ENCODE data around the gene LYPLAL1. TPM values are rescaled to one million over a fixed set of nuclear protein-coding genes. Genes with fewer than 3 reads are reported as not detected.

The LYPLAL1 gene
- total RNA-seq, 1 experiment from 2014 or later, result 21.3 TPM

DNA sequence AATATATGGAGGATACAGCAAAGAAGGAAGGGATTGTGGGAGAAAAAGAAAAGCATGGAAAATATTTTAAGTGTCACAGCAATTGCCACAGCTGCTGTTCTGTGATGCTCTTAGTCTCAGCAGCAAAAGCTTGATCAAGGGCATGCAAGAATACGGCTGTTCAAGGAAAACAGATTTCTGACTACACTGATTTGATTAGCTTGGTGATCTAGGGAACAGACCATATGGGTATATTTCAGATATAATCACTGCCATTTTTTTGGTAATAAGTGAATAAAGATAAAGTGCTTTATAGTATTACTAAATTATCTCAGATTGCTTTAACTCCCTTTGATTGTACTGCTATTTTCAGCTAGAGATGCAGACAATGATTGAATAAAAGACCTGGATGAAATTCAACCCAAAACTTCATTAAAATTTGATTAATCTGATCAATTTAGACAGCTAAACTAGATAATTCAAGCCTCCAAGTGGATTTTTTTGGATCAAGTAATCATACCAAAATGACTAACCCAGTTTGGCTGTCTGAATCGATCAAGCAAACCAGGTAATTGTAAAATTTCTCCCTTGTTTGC is 33.3 kb upstream of the LYPLAL1 start:
- no peak overlapping the region for H3K9ac ChIP-seq (ENCODE audit: low read length)
- no peaks in the 10 kb centered on the region for H4K20me1 ChIP-seq (ENCODE audit: low read length)
- intact Hi-C loops (cut with micrococcal nuclease), result no loop called here
- H3K9me3 ChIP-seq (ENCODE audit: low read length), result no peaks in the 10 kb centered on the region
- H3K27ac ChIP-seq (ENCODE audit: low read length), result no peak overlapping the region
- H3K4me1 ChIP-seq (ENCODE audit: insufficient read depth, low read length), result peaks cover 10% of the 10 kb centered on the region
- H2AFZ ChIP-seq (ENCODE audit: low read length), result no peak overlapping the region
- no peaks in the 10 kb centered on the region for H3K36me3 ChIP-seq (ENCODE audit: low read depth, low read length)
- no peaks in the 10 kb centered on the region for H3K9me2 ChIP-seq (replicated peaks; ENCODE audit: low read length)
- DNase-seq, result no peak
- no peak overlapping the region for H3K4me2 ChIP-seq (ENCODE audit: low read length)
- H3K4me3 ChIP-seq (ENCODE audit: low read length), result no peak overlapping the region
- TF ChIP-seq EZH2phosphoT487 (IDR thresholded peaks at IDR 0.05; ENCODE audit: borderline replicate concordance, low read length) (no peak), EZH2 (IDR thresholded peaks at IDR 0.05; ENCODE audit: low read length, unreplicated experiment) (no peak)
- TF ChIP-seq, protein P1, sequence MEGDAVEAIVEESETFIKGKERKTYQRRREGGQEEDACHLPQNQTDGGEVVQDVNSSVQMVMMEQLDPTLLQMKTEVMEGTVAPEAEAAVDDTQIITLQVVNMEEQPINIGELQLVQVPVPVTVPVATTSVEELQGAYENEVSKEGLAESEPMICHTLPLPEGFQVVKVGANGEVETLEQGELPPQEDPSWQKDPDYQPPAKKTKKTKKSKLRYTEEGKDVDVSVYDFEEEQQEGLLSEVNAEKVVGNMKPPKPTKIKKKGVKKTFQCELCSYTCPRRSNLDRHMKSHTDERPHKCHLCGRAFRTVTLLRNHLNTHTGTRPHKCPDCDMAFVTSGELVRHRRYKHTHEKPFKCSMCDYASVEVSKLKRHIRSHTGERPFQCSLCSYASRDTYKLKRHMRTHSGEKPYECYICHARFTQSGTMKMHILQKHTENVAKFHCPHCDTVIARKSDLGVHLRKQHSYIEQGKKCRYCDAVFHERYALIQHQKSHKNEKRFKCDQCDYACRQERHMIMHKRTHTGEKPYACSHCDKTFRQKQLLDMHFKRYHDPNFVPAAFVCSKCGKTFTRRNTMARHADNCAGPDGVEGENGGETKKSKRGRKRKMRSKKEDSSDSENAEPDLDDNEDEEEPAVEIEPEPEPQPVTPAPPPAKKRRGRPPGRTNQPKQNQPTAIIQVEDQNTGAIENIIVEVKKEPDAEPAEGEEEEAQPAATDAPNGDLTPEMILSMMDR (conservative IDR thresholded peaks at IDR 0.05; ENCODE audit: low read depth, low read length), result no peak
- H3K79me2 ChIP-seq (ENCODE audit: low read length), result no peaks in the 10 kb centered on the region
- no TSS peak for BruUV-seq (replicated peaks)
- ChIA-PET POLR2A (ENCODE audit: unreplicated experiment) (no interaction called here), CTCF (interaction anchor here (0.6 kb wide), 1 partner anchor 1315 kb away, joined by 3 read pairs; no protein-coding TSS in a partner anchor)
- no peak for ATAC-seq
- H3K27me3 ChIP-seq (ENCODE audit: low read length), result no peaks in the 10 kb centered on the region
- no peaks in the 10 kb centered on the region for H3F3A ChIP-seq (ENCODE audit: low read length, unreplicated experiment)

DNA sequence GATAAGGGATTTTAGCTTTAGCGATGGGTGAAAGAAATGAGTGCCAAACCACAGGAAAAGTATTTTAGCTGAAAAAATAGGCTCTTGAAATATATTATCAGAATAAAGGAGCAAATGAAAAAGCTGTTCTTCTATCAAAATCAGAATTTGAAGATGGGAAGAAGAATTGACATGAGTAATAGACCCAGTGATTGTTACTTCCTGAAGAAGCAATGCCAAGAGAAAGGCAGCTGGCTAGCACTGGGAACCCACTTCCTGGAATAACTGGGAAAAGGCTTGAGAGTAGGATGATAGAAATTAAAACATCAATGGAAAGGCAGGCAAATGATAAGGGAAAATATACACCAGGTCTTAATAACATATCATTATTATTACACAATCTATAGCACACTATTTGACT is 29.9 kb upstream of the LYPLAL1 start:
- no peaks in the 10 kb centered on the region for H3F3A ChIP-seq (ENCODE audit: low read length, unreplicated experiment)
- no peak overlapping the region for H3K4me2 ChIP-seq (ENCODE audit: low read length)
- intact Hi-C loops (cut with micrococcal nuclease), result no loop called here
- H3K4me1 ChIP-seq (ENCODE audit: insufficient read depth, low read length), result peaks cover 10% of the 10 kb centered on the region
- BruUV-seq (replicated peaks), result no TSS peak
- no peak overlapping the region for H3K4me3 ChIP-seq (ENCODE audit: low read length)
- ChIA-PET CTCF (no interaction called here), POLR2A (ENCODE audit: unreplicated experiment) (interaction anchor here (0.6 kb wide), 1 partner anchor 249 kb away, joined by 6 read pairs; no protein-coding TSS in a partner anchor)
- no peaks in the 10 kb centered on the region for H3K36me3 ChIP-seq (ENCODE audit: low read depth, low read length)
- no peak overlapping the region for H2AFZ ChIP-seq (ENCODE audit: low read length)
- peak; percentile 88 for ATAC-seq
- TF ChIP-seq, protein P1 (conservative IDR thresholded peaks at IDR 0.05; ENCODE audit: low read depth, low read length), result no peak
- TF ChIP-seq EZH2 (IDR thresholded peaks at IDR 0.05; ENCODE audit: low read length, unreplicated experiment) (no peak), EZH2phosphoT487 (IDR thresholded peaks at IDR 0.05; ENCODE audit: borderline replicate concordance, low read length) (no peak)
- no peaks in the 10 kb centered on the region for H3K9me3 ChIP-seq (ENCODE audit: low read length)
- no peaks in the 10 kb centered on the region for H4K20me1 ChIP-seq (ENCODE audit: low read length)
- no peak overlapping the region for H3K9ac ChIP-seq (ENCODE audit: low read length)
- no peaks in the 10 kb centered on the region for H3K79me2 ChIP-seq (ENCODE audit: low read length)
- no peak overlapping the region for H3K27ac ChIP-seq (ENCODE audit: low read length)
- DNase-seq, result peak; percentile 69
- H3K9me2 ChIP-seq (replicated peaks; ENCODE audit: low read length), result no peaks in the 10 kb centered on the region
- H3K27me3 ChIP-seq (ENCODE audit: low read length), result no peaks in the 10 kb centered on the region

DNA sequence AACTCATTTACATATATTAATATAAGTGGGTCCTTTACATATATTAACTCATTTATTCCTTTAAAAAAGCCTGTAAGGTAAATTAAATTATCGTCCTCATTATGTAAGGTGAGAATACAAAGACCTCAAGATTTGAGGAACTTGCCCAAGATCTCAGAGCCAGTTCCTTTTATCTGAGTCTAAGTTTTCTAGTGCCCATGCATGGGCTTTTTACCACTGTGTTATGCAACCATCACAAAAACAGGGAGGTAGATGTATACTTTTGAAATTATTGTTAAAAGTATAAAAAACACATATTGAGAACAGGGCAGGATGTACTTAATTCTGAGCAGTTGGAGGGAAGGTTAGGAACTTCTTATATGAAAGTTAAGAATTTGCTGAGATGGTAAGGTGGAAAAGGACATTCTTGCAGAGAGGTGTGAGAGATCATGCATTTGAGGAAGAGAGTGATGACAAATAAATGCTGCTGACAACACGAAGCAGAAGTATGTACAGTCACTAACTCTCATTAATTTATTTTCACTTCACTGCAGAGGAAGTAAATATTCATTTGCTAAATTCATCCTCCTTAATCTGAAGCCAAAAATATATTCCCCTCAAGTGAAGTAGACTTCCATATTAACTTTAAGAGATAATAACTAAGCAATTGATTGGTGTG is 28.9 kb upstream of the LYPLAL1 start:
- H3K27me3 ChIP-seq (ENCODE audit: low read length), result no peaks in the 10 kb centered on the region
- TF ChIP-seq EZH2phosphoT487 (IDR thresholded peaks at IDR 0.05; ENCODE audit: borderline replicate concordance, low read length), result no peak
- TF ChIP-seq, protein P1 (conservative IDR thresholded peaks at IDR 0.05; ENCODE audit: low read depth, low read length), result no peak
- TF ChIP-seq EZH2 (IDR thresholded peaks at IDR 0.05; ENCODE audit: low read length, unreplicated experiment), result no peak
- H2AFZ ChIP-seq (ENCODE audit: low read length), result no peak overlapping the region
- BruUV-seq (replicated peaks), result no TSS peak
- H3F3A ChIP-seq (ENCODE audit: low read length, unreplicated experiment), result no peaks in the 10 kb centered on the region
- H3K9me2 ChIP-seq (replicated peaks; ENCODE audit: low read length), result no peaks in the 10 kb centered on the region
- no peak overlapping the region for H3K9ac ChIP-seq (ENCODE audit: low read length)
- CTCF ChIA-PET, result no interaction called here
- no peaks in the 10 kb centered on the region for H3K9me3 ChIP-seq (ENCODE audit: low read length)
- no peaks in the 10 kb centered on the region for H3K36me3 ChIP-seq (ENCODE audit: low read depth, low read length)
- DNase-seq (no peak), ATAC-seq (no peak)
- no peaks in the 10 kb centered on the region for H3K79me2 ChIP-seq (ENCODE audit: low read length)
- POLR2A ChIA-PET (ENCODE audit: unreplicated experiment), result no interaction called here
- H3K27ac ChIP-seq (ENCODE audit: low read length), result no peak overlapping the region
- H3K4me2 ChIP-seq (ENCODE audit: low read length), result no peak overlapping the region
- no peak overlapping the region for H3K4me3 ChIP-seq (ENCODE audit: low read length)
- H3K4me1 ChIP-seq (ENCODE audit: insufficient read depth, low read length), result peaks cover 10% of the 10 kb centered on the region
- intact Hi-C loops (cut with micrococcal nuclease), result no loop called here
- H4K20me1 ChIP-seq (ENCODE audit: low read length), result no peaks in the 10 kb centered on the region

All from PC-3 (cell line).